Thyroid gland (tissue), 4 donors: ENCODE results near the gene PDGFB.

Experiments used
- POLR2A ChIP-seq, 2 donors: fragments of 450-650 bp; IDR thresholded peaks; one replicate each; pipeline ENCODE4 v1.6.1; 2017; ENCODE audit warnings: antibody characterized with exemption in 2 of 2, mild to moderate bottlenecking in 2 of 2, moderate library complexity in 1 of 2
- TF ChIP-seq, protein P1 (sequence below), 6 experiments: fragments of 200-600 bp in 3 of 6; fragments of 450-650 bp in 3 of 6; sonication (generic) in 3 of 6; IDR thresholded peaks; one replicate each; pipeline ENCODE4 v1.5.1; 2016 to 2019; ENCODE audit warnings: antibody characterized with exemption in 6 of 6, mild to moderate bottlenecking in 2 of 6, inconsistent platforms in 1 of 6, moderate library complexity in 1 of 6

DNA sequence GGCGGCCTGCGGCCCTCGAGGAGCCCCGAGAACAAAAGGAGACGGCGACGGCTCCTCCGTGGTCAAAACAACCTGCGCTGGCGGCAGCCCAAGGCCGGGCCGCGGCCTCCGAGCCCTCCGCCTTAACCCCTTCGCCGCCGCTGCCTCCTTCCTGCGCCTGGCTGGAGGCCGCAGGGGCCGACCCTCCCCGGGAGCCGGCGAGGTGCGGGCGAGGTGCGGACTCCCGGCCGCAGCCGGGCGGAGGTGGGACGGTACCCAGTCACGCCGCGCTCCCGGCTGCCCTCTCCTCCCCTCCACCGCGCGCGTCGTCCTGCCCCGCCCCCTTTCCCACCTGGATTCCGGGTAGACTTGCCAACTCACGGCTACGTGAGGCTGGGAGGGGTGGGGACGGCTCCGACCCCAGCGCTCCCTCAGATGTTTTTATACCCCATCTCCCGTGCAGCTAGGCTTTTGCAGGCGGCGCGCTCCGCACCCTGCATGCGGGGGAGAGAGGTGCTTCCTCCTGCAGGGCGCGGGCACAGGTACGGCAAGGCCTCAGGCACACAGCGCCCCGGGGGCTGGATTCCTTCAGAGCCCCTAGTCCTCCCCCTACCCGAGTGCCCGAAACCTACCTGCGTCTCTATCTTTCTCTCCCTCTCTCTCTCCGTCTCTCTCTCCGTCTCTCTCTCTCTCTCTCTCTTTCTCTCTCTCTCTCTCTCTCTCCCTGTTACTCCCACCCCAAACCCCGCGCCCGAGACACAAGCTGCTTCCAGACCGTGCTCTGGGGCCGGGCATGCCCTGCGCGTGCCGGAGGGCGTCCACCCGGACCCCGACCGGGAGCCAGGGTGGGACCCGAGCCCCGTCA, 2.0 kb downstream of the PDGFB start:
- peak in 1 of 2 donors; percentile 29 for TF ChIP-seq POLR2A (IDR thresholded peaks at IDR 0.05)
- TF ChIP-seq, protein P1, sequence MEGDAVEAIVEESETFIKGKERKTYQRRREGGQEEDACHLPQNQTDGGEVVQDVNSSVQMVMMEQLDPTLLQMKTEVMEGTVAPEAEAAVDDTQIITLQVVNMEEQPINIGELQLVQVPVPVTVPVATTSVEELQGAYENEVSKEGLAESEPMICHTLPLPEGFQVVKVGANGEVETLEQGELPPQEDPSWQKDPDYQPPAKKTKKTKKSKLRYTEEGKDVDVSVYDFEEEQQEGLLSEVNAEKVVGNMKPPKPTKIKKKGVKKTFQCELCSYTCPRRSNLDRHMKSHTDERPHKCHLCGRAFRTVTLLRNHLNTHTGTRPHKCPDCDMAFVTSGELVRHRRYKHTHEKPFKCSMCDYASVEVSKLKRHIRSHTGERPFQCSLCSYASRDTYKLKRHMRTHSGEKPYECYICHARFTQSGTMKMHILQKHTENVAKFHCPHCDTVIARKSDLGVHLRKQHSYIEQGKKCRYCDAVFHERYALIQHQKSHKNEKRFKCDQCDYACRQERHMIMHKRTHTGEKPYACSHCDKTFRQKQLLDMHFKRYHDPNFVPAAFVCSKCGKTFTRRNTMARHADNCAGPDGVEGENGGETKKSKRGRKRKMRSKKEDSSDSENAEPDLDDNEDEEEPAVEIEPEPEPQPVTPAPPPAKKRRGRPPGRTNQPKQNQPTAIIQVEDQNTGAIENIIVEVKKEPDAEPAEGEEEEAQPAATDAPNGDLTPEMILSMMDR (IDR thresholded peaks at IDR 0.05) = peak in 4 of 6 experiments; percentile 23 to 42 (median 30)
